Peyer's patch (tissue), 4 donors: ENCODE measurements around the gene TDP1. TPM values are rescaled to one million over a fixed set of nuclear protein-coding genes. Genes with fewer than 3 reads are reported as not detected.

Experiments used
- DNase-seq, 3 donors: peaks; one replicate each; pipeline ENCODE4 v3.0.0-alpha.2; 2017 to 2019
- H3K27ac ChIP-seq, 4 donors: fragments of 200-600 bp; sonication (generic); one replicate each; pipeline ENCODE4 v1.5.1; 2016 to 2019
- H3K27me3 ChIP-seq, 2 donors: fragments of 200-600 bp; sonication (generic); one replicate each; pipeline ENCODE4 v1.5.1; 2019
- H3K36me3 ChIP-seq, 3 donors: fragments of 200-600 bp; sonication (generic); one replicate each; pipeline ENCODE4 v1.5.1; 2016 to 2019
- H3K4me1 ChIP-seq, 4 donors: fragments of 200-600 bp; sonication (generic); one replicate each; pipeline ENCODE4 v1.5.1; 2016 to 2019
- H3K4me3 ChIP-seq, 4 donors: fragments of 200-600 bp; sonication (generic); 1 replicate in 3 of 4; 2 replicates in 1 of 4; pipeline ENCODE4 v1.5.1; 2016 to 2019; ENCODE audit warnings: mild to moderate bottlenecking in 1 of 4
- H3K9me3 ChIP-seq, 4 donors: fragments of 200-600 bp; sonication (generic); one replicate each; pipeline ENCODE4 v1.5.1; 2016 to 2019; ENCODE audit warnings: mild to moderate bottlenecking in 1 of 4
- POLR2A ChIP-seq, 2 donors: fragments of 450-650 bp; IDR thresholded peaks; one replicate each; pipeline ENCODE4 v1.5.1; 2017; ENCODE audit warnings: antibody characterized with exemption in 2 of 2, mild to moderate bottlenecking in 2 of 2, moderate library complexity in 2 of 2
- total RNA-seq, 4 donors: library from RNA; depleted of rRNA; stranded (reverse); fragments of >200 nt; gene quantifications; one replicate each; pipeline ENCODE4 v1.1.0, GENCODE V29; 2016
- TF ChIP-seq, protein P1 (sequence below), 6 experiments: fragments of 450-650 bp in 4 of 6; fragments of 200-600 bp in 2 of 6; sonication (generic) in 1 of 6; IDR thresholded peaks; one replicate each; pipeline ENCODE4 v1.5.1; 2017 to 2019; ENCODE audit warnings: antibody characterized with exemption in 6 of 6, mild to moderate bottlenecking in 3 of 6, moderate library complexity in 1 of 6

The TDP1 gene
- total RNA-seq, 4 donors from 2014 or later = 9.5 to 44.6 (median 15.5) TPM

DNA sequence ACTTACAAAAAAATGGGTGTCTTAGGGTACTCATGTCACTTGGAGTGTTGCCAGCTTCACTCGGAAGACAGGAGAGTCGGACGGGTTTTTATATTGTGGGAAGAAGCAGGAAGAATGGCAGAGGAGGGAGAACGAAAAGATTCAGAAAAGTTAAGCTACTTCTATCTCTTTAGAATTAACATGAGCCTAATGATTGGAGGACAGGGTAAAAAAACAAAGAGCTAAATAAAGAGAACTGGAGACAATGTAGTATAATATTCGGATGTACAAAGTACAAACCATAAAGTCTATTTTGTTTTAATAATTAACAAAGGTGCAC lies 45.1 kb upstream of the TDP1 start:
- no peaks in the 10 kb centered on the region for H3K9me3 ChIP-seq
- peak overlapping the region in 2 of 4 donors; percentile 31 to 40 for H3K4me3 ChIP-seq
- H3K27ac ChIP-seq = peak overlapping the region in 3 of 4 donors; percentile 44 to 71 (median 61)
- H3K4me1 ChIP-seq = peaks cover 0 to 17% (median 4%) of the 10 kb centered on the region in 4 donors
- no peak for DNase-seq
- TF ChIP-seq, protein P1, sequence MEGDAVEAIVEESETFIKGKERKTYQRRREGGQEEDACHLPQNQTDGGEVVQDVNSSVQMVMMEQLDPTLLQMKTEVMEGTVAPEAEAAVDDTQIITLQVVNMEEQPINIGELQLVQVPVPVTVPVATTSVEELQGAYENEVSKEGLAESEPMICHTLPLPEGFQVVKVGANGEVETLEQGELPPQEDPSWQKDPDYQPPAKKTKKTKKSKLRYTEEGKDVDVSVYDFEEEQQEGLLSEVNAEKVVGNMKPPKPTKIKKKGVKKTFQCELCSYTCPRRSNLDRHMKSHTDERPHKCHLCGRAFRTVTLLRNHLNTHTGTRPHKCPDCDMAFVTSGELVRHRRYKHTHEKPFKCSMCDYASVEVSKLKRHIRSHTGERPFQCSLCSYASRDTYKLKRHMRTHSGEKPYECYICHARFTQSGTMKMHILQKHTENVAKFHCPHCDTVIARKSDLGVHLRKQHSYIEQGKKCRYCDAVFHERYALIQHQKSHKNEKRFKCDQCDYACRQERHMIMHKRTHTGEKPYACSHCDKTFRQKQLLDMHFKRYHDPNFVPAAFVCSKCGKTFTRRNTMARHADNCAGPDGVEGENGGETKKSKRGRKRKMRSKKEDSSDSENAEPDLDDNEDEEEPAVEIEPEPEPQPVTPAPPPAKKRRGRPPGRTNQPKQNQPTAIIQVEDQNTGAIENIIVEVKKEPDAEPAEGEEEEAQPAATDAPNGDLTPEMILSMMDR (IDR thresholded peaks at IDR 0.05) = no peak
- TF ChIP-seq POLR2A (IDR thresholded peaks at IDR 0.05) = no peak
- no peaks in the 10 kb centered on the region for H3K27me3 ChIP-seq
- H3K36me3 ChIP-seq = no peaks in the 10 kb centered on the region

DNA sequence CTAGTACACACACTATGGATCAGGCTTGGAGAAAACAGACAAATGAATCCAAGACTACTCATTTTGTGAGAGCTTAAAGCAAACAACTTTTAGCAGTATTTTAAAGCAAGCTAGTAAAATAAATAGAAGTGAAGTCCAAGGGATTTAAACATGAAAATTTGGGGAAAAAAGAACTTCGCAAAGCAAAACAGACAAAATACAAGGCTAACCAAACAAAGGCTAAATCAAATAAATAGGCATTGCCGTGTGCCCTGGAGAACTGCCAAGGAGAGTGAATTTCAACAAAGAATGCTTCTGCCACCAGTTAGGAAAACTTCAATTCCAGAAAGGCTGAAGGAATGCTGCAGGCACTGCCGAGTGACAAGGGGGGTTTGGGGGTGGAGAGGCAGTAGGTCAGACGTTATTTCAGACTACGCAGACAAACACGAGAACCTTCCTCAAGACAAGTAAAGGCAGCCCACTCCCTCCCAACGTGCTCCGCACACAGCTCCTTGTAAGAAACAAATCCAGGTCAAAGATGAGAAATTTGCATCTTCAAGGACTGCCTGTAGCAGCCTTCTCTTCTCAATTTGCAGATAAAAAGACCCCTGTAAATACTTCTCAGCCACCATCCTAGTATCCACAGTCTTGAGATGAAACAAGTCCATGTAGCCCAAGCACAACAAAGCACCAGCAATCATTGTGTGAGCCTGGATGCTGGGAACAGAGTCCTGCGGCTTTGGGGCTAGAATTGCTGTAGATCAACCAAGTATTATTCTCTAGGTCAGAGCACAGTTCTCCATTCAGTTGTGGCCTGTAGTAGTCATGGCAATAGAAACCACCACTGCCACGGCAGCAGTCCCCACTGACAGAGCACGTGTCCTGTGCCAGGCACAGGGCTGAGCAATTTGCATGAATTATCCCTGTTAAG lies 44.5 kb upstream of the TDP1 start:
- H3K4me3 ChIP-seq = peak overlapping the region in 2 of 4 donors; percentile 31 to 40
- H3K27me3 ChIP-seq = no peaks in the 10 kb centered on the region

DNA sequence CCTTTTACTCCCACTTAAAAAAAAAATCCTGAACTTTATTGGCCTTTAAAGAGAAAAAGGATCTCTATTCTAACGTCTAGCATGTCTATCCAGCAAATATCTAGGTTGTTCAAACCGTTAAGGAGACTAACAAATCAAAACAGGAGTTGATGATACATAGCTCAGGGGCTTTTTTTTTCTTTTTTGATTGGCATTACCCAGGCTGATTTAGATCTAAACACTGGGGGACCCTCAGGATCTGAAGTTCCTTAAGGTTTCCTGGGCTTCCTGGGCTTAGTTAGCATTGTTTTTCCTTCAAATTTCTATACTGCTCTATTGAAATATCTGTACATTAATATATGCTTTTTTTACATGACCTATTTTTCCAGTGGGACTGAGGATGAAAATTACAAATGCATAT lies 43.5 kb upstream of the TDP1 start:
- peak overlapping the region in 2 of 4 donors; percentile 16 to 61 for H3K27ac ChIP-seq
- no peak for DNase-seq
- no peaks in the 10 kb centered on the region for H3K27me3 ChIP-seq
- H3K9me3 ChIP-seq = no peaks in the 10 kb centered on the region
- H3K36me3 ChIP-seq = no peaks in the 10 kb centered on the region
- TF ChIP-seq POLR2A (IDR thresholded peaks at IDR 0.05) = no peak
- TF ChIP-seq, protein P1 (IDR thresholded peaks at IDR 0.05) = no peak
- no peak overlapping the region for H3K4me3 ChIP-seq
- H3K4me1 ChIP-seq = peaks cover 0 to 17% (median 4%) of the 10 kb centered on the region in 4 donors

More for the DNA sequence above, 44.5 kb upstream of the TDP1 start:
- H3K27ac ChIP-seq = peak overlapping the region; percentile 2 to 61 (median 46)
- H3K9me3 ChIP-seq = no peaks in the 10 kb centered on the region
- TF ChIP-seq, protein P1 (IDR thresholded peaks at IDR 0.05) = no peak
- TF ChIP-seq POLR2A (IDR thresholded peaks at IDR 0.05) = no peak
- H3K4me1 ChIP-seq = peaks cover 0 to 17% (median 4%) of the 10 kb centered on the region in 4 donors
- H3K36me3 ChIP-seq = no peaks in the 10 kb centered on the region
- DNase-seq = peak in 2 of 3 donors; percentile 63 to 67

DNA sequence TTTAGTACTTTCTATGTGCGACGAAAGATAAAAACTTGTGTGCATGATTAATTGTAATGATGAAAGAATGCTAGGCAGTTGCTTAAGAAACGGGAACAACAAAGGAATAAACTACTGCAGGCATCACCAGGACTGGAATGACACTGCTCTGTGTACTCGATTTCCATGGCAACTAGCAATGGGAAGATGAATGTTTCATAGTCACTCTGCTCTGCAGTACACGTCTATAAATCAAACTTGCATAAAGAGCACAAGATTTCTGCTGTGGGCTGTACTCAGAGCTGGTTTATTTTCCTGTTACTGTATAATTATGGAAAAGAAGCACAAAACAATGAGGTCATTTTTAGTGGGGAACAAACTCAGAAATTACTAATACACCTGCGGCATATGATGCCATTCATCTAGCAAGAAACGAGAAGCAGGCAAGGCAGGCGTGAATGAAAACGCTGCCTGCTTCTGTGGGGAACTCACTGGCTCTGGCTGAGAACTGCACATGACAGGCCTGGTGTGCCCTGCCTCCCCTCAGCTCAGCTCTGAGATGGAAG lies 43.0 kb upstream of the TDP1 start:
- TF ChIP-seq, protein P1 (IDR thresholded peaks at IDR 0.05) = no peak
- Histone ChIP-seq H3K27ac (peak overlapping the region in 1 of 4 donors; percentile 61), H3K4me1 (peaks cover 0 to 17% (median 4%) of the 10 kb centered on the region in 4 donors), H3K36me3 (no peaks in the 10 kb centered on the region), H3K27me3 (no peaks in the 10 kb centered on the region), H3K4me3 (no peak overlapping the region), H3K9me3 (no peaks in the 10 kb centered on the region)
- DNase-seq = no peak

DNA sequence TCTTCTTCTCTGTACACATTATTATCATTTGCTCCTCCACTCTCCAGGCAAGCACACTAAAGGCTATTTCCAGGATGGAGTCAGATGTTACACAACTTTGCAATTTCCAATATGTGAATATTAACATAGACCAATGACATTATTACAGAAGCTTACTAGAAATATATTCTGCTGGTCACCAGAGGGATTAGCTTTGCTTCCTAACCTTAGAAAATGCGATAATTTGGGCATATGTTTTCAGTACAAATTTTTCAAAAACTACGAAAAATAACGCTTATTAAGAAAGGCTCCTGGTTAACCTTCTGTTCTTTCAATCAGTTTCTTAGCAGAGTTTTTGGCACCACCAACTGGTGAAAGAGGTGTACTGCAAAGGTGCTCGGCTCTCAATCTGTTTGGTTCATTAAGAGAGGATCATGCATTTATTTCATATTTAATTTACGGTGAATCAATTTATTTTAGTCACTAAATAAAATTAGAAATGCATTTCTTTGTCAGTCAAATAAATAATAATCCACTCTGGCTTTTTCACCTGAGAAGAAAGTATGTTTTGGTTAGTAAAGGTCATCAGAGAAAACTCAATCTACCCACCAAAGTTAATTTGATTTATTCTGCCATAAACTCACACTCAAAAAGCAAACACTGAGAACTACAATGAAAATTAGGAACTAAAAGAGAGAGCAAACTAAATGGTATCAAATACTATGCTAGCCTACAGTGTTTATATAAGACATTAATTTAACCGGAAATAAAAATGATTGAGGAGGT lies 40.4 kb upstream of the TDP1 start:
- no peaks in the 10 kb centered on the region for H3K36me3 ChIP-seq
- H3K27me3 ChIP-seq = no peaks in the 10 kb centered on the region
- no peaks in the 10 kb centered on the region for H3K9me3 ChIP-seq
- H3K4me1 ChIP-seq = peaks cover 0 to 17% (median 4%) of the 10 kb centered on the region in 4 donors
- peak in 2 of 3 donors; percentile 52 to 85 for DNase-seq
- no peak for TF ChIP-seq POLR2A (IDR thresholded peaks at IDR 0.05)
- TF ChIP-seq, protein P1 (IDR thresholded peaks at IDR 0.05) = peak; percentile 81 to 97 (median 95)
- H3K4me3 ChIP-seq = no peak overlapping the region
- H3K27ac ChIP-seq = no peak overlapping the region
